NCI-H1105 treated with DMSO at 0.1 percent for 48 hours (cell line): ENCODE data around the gene SULT1C3.
"Not testable (repeated sequence)": the region's sequence is repeated elsewhere in the genome, so short reads cannot be mapped to it uniquely, and the experiment has no call there.

Source experiments
- DNase-seq: peaks from one replicate; lab custom pipeline; 2025; lab: John Stamatoyannopoulos, UW

SULT1C3 gene

DNA sequence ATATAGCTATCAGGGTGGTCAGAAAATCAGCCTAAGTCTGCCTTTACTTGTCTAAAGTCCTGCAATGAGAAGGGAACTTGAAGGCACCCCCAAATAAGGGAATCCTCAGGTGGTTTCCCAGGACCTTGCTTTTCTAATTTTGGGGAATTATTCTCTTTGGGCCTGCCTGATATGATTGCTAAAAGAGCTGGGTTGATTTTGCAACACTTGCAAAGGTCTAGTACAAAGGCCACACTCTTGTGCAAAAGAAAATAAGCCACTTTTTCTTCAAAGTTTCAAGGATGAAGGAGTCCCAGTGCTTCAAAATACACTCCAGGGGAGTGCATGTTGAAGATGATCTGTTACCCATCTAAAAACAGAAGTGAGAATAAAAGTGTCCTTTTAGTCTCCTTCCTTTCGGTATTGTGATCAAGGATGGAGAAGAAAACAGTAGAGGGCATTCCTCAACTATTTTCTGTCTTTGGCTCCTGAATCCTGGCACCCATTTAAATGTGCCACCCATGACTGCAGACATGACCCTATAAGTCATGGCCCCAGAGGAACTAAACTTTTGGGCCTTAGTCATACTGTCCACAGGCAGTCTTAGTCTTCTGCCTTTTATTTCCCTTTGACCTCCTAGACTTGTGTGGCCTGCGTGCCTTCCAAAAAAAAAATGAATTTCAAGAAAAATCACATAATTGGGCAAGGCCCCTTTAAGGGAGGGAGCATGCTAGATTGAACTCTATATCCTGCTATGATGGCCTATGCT is 5.1 kb downstream of the SULT1C3 start:
- no peak for DNase-seq

DNA sequence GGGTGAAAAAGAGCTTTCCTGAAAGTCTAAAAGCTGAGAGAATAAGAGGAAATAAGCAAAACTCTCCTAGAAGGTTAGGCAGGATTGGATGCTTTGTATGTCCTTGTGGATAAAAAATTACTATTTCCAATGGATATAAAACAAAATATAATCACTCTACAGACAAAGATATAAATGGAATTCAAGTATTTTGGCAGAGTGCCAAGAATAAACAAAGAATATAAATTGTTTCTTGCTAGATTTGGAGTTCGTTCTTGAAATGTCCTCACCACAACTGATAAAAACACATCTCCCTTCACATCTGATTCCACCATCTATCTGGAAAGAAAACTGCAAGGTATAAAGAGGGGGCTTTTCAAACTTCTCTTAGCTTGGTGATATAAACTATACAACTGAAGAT is 13.3 kb downstream of the SULT1C3 start:
- no peak for DNase-seq

- no peak for DNase-seq
Observed at GRCh38 chr2:108257757-108258331, 18.1 kb downstream of the SULT1C3 start.

DNA sequence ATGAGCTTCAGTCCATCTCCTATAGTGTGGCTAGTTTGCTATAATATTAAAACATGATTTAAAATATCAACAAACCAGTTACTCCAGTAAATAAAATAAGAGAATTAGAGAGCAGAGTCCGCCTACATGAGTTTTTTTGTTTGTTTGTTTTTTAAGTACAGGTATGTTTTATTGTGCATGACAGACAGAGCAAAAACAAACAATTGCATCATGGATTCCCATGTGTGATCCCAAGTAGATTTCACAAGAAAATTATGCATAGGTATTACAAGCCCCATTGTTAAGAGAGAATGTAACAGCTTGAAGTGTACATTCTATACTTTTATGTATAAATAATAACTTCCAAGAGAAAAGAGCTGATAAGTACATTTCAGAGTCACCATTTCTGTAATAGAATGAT is 21.0 kb downstream of the SULT1C3 start:
- no peak for DNase-seq

GRCh38 chr2:108262036-108262435 is 22.3 kb downstream of the SULT1C3 start:
- DNase-seq, result no peak

DNA sequence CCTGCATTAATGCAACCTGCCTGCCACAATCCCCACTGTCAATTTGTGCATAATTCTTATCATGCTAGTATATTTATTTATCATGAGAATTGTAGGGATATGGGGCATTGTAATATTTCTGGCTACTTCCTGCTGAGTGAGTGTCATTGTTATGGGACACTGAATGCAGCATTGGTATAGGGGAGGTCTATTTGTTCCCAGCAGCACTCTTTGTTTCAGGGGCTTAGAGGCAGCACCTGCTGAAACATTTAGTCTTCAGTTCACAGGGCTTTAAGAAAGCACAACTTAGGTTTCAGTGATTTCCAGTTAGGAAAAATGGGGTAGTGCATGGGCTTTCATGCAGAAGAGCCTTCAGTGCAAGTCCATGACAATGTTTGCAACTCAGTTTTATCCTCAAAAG is 23.6 kb downstream of the SULT1C3 start:
- no peak for DNase-seq

- no peak for DNase-seq
Observed at GRCh38 chr2:108266218-108266617, 26.4 kb downstream of the SULT1C3 start.

- DNase-seq, result no peak
Observed at GRCh38 chr2:108267101-108267500, 27.3 kb downstream of the SULT1C3 start.

- DNase-seq, result no peak
Observed at GRCh38 chr2:108268001-108268400, 28.2 kb downstream of the SULT1C3 start.

DNA sequence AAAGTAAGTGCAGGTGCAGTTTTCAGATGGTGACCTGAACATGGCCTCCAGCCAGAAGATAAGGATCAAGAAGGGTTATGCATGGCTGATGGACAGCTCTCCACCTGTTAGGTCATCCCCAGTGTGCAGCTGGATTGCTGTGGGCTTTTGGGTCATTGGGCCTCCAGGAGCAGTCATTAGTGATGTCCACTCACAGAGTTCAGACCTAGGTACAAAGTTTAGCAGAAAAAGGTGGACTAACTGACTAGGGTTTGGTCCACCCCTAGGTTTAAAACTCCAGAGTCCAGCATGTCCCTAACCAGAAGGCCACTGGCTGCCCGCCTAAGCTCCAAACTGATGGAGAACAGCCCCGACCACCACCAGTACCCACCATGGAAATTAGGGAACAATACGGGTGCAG is 30.6 kb downstream of the SULT1C3 start:
- no peak for DNase-seq

- DNase-seq, result no peak
Observed at GRCh38 chr2:108270768-108271506, 31.2 kb downstream of the SULT1C3 start.

DNA sequence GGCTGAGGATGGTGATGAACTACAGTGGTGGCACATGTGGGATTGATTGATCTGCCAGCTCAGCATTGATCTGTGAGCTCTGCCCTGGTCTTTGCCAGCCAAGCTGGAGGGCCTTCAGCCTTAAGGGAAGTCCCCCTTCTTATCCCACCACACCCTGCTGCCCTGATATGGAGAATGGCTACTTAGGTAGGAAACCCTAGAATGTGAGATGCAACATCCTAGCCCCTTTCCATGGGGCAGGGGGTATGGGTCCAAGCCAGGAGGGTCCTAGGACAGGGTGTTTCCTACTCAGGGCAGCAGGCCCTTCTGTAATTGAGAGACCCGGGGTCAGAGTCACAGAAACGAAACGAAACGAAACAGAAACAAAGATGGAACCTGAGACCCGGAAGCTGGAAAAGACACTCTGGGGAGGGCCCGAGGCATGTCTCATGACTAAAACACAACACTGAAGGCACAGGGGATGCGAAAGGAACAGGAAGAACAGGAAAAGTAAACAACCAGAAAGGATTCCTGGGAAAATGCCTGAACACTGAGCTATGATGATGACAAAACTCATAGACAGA is 32.0 kb downstream of the SULT1C3 start:
- DNase-seq, result no peak

DNA sequence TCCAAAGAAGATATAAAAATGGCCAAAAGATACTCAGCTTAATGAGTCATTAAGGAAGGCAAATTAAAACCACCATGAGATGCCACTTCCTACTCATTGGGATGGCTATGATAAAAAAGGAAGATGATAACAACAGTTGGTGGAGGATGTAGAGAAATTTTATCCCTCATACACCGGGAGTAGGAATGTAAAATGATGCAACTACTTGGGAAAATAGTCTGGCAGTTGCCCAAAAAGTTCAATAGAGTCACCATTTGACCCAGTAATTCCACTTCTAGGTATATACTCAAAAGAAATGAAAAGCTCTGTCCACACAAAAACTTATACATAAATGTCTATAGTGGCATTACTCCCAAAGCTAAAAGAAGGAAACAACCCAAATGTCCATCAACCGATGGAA is 38.9 kb downstream of the SULT1C3 start:
- DNase-seq, result no peak

DNA sequence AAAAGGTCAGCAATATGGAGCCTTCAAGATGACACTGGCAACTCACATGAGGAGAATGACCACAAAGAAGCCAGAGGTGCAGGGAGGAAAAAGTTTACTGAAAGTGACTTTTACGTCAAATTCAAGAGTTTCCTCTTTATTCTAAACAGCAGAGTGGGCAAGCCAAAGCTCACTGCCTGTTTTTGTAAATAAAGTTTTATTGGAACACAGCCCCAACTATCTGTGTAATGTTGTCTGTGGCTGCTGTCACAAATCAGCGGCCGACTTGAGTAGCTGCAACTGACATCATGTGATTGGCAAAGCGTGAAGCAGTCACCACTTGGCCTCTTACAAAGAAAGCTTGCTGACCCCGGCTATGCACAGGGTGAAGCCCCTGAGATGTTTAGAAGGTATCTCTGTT is 39.7 kb downstream of the SULT1C3 start:
- DNase-seq, result no peak

GRCh38 chr2:108280466-108280865 is 40.7 kb downstream of the SULT1C3 start:
- DNase-seq, result no peak

DNA sequence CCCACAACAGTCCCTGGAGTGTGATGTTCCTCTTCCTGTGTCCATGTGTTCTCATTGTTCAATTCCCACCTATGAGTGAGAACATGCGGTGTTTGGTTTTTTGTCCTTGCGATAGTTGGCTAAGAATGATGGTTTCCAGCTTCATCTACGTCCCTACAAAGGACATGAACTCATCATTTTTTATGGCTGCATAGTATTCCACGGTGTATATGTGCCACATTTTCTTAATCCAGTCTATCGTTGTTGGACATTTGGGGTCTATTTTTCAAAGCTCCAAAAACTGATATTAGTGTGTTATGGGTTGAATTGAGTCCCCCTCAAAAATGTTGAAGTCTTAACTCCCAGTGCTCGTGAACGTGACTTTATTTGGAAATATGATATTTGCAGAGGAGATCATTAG is 44.8 kb downstream of the SULT1C3 start:
- DNase-seq, result not testable (repeated sequence)

DNA sequence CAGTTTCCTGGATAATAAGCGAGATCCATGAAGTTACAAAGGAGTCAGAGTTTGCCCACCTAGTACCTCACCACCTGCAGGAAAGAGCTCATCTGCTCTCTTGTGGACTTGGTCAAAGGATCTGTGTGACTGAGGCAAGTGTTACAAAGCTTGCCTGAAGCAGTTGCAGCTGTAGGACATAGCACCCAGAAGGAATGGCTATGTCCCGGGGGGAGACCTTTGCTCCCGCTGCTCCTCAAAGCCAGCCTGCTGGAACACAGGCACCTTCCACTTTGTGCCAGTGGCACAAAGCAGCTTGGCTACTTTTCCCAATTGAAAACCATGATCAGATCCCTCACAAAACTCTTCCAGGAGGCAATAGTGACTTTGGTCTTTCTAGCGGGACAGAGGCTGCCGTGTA is 45.8 kb downstream of the SULT1C3 start:
- DNase-seq, result no peak

GRCh38 chr2:108287169-108287568 is 47.4 kb downstream of the SULT1C3 start:
- DNase-seq, result no peak

DNA sequence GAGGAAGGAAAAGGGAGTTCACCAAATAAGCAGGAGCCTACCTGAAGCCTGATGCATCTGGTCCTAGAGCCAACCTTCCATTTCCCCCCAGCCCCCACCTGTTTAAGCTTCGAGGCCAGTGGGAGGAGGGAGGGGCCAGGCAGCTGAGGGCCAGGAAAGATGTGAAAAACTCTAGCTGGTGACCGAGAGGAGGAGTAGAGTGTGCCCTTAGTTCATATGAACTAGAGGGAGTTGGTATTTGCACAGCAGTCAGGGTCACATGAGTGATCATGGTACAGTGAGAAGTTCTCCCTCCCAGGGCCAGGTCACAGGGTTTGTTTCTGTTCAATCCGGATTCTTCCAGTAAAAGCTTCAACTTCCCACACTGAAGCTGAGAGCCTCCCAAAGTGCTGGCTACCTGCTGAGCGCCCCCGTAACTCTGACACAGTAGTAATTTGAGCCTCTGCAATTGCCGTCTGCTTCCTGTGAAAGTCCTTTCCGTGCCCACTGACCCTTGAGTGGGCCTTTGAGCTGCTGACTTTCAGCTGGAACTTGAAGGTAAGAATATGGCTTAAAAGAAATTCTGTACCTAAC is 48.9 kb downstream of the SULT1C3 start, which contains the start of gene SULT1C2:
Gene SULT1C2 (plus strand): TSS at position 362 of the 573 bp plus-strand sequence. CDS start 4,773 bp downstream, outside the sequence.
- DNase-seq, result no peak

- DNase-seq, result no peak
Observed at GRCh38 chr2:108293850-108294249, 54.1 kb downstream of the SULT1C3 start.

DNA sequence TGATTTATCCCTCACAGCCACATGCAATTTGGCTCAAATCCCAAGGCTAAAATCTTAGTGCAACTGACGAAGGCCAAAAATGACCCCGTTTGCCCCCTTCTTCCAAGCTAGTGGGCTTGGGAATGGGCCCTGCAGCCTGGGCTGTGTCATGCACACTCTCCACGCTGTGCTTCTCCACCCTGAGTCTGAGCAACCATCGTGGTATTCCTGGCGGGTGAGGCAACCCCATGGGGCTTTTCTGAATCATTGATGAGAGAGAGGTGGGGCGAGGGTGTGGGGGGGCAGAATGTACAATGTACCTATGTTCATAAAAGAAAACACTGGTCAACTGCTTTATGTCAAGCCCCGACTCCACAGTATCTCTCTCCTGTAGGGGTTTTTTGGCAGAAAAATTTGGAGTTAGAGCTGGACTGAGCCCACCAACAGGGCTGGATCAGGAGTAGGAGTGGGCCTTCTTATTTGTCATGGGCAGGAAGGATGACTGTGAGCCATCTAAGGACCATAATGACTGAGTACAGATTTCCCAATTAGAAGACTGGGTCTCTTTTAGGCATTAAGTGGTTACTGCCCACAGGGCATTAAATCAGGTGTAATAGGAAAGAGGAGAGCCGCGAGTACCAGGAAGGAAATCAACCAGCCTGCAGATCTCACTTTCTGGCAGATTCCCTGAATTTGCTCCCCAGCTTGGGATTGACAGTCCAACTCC is 57.8 kb downstream of the SULT1C3 start:
- DNase-seq, result no peak

DNA sequence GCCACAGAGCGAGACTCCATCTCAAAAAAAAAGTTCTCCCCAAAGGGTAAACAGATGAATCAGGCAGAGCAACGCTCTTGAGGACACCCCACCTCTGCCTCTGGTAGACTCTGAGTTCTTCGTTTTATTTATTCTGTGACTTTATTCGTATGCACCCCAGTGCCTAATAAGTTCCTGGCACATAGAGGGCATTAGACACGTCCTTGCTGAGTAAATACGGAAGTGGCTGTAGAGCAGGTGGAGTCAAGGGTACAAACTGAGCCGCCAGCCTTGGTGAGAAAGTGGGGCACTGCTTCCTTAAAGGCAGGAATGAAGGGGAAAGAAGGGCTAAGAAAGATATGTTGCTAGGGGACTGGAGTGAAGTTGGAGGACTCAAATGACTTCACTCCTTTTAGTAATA is 61.8 kb downstream of the SULT1C3 start:
- DNase-seq, result no peak
